SU-DHL-6 (cell line): ENCODE results near the gene TCP11L2.
"Not testable (repeated sequence)": the region's sequence is repeated elsewhere in the genome, so short reads cannot be mapped to it uniquely, and the experiment has no call there.

Experiments
- EZH2phosphoT487 ChIP-seq: fragments of 200-600 bp; sonication (generic), shearing (Covaris generic); conservative IDR thresholded peaks from 2 replicates; pipeline ENCODE4 v1.6.1; 2018; ENCODE audit warnings: mild to moderate bottlenecking, antibody characterized with exemption, low read length, moderate library complexity, mixed read lengths
- TF ChIP-seq, protein P1 (sequence below): fragments of 200-600 bp; sonication (generic); IDR thresholded peaks from one replicate; pipeline ENCODE4 v1.5.1; 2017; ENCODE audit warnings: antibody characterized with exemption, mild to moderate bottlenecking, low read length, moderate library complexity; ENCODE audit not compliant: insufficient read depth, poor library complexity, severe bottlenecking

DNA sequence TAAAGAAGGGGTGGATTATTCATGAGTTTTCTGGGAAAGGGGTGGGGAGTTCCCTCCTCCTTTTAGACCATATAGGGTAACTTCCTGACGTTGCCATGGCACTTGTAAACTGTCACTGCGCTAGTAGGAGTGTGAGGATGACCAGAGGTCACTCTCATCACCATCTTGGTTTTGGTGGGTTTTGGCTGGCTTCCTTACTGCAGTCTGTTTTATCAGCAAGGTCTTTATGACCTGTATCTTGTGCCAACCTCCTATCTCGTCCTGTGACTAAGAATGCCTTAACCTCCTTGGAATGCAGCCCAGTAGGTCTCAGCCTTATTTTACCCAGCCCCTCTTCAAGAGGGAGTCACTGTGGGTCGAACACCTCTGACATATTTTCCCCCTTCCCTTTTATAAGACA, 79.3 kb downstream of the TCP11L2 start:
- TF ChIP-seq, protein P1, sequence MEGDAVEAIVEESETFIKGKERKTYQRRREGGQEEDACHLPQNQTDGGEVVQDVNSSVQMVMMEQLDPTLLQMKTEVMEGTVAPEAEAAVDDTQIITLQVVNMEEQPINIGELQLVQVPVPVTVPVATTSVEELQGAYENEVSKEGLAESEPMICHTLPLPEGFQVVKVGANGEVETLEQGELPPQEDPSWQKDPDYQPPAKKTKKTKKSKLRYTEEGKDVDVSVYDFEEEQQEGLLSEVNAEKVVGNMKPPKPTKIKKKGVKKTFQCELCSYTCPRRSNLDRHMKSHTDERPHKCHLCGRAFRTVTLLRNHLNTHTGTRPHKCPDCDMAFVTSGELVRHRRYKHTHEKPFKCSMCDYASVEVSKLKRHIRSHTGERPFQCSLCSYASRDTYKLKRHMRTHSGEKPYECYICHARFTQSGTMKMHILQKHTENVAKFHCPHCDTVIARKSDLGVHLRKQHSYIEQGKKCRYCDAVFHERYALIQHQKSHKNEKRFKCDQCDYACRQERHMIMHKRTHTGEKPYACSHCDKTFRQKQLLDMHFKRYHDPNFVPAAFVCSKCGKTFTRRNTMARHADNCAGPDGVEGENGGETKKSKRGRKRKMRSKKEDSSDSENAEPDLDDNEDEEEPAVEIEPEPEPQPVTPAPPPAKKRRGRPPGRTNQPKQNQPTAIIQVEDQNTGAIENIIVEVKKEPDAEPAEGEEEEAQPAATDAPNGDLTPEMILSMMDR: not testable (repeated sequence)
- TF ChIP-seq EZH2phosphoT487: not testable (repeated sequence)
